ENCODE results near the gene KIAA0930.

DNA sequence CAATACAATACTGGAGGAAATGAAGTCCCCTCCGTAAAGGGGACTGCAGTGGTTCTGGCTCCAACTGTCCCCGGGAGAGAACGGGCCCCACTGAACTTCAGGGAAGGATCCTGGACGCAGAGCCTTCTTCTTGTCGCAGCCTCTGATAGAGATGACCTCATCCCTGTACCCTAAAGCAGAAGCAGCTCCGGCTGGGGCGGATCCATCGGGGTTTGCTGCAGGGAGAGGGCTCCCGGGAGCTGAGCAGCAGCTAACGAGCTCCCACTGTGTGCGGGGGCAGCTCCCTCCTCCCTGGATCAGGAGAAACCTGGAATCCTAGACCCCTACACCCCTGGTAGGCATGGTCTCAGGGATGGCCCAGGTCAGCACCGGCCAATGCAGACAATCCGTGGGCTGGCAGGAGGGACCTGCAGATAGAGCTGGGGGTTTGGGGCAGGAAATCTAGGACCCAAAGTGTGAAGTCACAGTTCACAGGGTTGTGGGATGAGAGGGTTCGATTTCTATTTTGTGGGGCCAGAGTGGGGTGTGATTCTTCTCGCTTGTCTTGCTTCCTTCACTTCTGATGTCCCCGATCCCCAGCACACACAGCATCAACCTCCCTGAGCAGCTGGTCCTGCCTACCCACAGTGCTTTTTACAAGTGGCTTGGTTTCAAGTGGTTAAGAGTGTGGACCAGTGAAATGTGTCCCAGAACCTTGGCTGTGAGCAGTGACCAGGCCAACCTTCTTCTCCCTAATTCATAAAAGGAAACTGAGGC is 12.9 kb downstream of the KIAA0930 start:
- TF ChIP-seq POLR2A (IDR thresholded peaks at IDR 0.05) (no peak), CTCF (IDR thresholded peaks at IDR 0.05) (no peak), EP300 (IDR thresholded peaks at IDR 0.05; ENCODE audit: low read depth) (no peak)
